CD4-positive, alpha-beta T cell (primary cell): ENCODE measurements around the gene PRCP. TPM values are rescaled to one million over a fixed set of nuclear protein-coding genes. Genes with fewer than 3 reads are reported as not detected.

Source experiments
- ATAC-seq: fragments of 200-7000 bp; cut with Tn5 transposase; one replicate; pipeline ENCODE4 v1.10.0; 2022; ENCODE audit warnings: mild to moderate bottlenecking; ENCODE audit not compliant: poor library complexity
- CTCF ChIA-PET: fragments of 350-600 bp; sonication (Branson Sonifier 250); formaldehyde crosslinking; loops from one replicate; lab custom pipeline; 2021; ENCODE audit warnings: antibody characterized with exemption, inconsistent platforms; lab: Charles Lee
- POLR2A ChIA-PET: fragments of 350-600 bp; sonication (Branson Sonifier 250); formaldehyde crosslinking; loops from one replicate; lab custom pipeline; 2021; ENCODE audit warnings: antibody characterized with exemption, inconsistent platforms; lab: Charles Lee
- DNase-seq, 14 experiments: peaks; one replicate each; pipeline ENCODE4 v3.0.0-alpha.2; 2013 to 2020; ENCODE audit warnings: mixed read lengths in 2 of 14
- H3K27ac ChIP-seq, 2 donors: one replicate each; pipeline versions ENCODE4 v1.5.1 to v1.7.0; 2013; ENCODE audit warnings: low read length in 2 of 2, low read depth in 1 of 2, mild to moderate bottlenecking in 1 of 2
- H3K27me3 ChIP-seq, 2 experiments: 1 replicate in 1 of 2; 2 replicates in 1 of 2; pipeline versions ENCODE4 v1.6.1 to v1.7.0; 2013; ENCODE audit warnings: low read length in 2 of 2, control low read depth in 1 of 2, mild to moderate bottlenecking in 1 of 2, moderate library complexity in 1 of 2; ENCODE audit not compliant: insufficient read depth in 2 of 2, control insufficient read depth in 1 of 2
- H3K36me3 ChIP-seq: one replicate; pipeline ENCODE4 v1.6.1; 2013; ENCODE audit warnings: low read length, control low read depth; ENCODE audit not compliant: insufficient read depth
- H3K4me1 ChIP-seq: one replicate; pipeline ENCODE4 v1.6.1; 2013; ENCODE audit warnings: low read length, control low read depth; ENCODE audit not compliant: insufficient read depth
- H3K4me3 ChIP-seq: one replicate; pipeline ENCODE4 v1.5.1; 2013; ENCODE audit warnings: mild to moderate bottlenecking, low read length, moderate library complexity
- H3K9me3 ChIP-seq, 2 experiments: 1 replicate in 1 of 2; 2 replicates in 1 of 2; pipeline versions ENCODE4 v1.6.1 to v1.7.0; 2013; ENCODE audit warnings: low read length in 2 of 2, mild to moderate bottlenecking in 2 of 2, control low read depth in 1 of 2, moderate library complexity in 1 of 2; ENCODE audit not compliant: control insufficient read depth in 1 of 2, insufficient read depth in 1 of 2
- H3K27ac Mint-ChIP-seq: one replicate; pipeline ENCODE4 v1.8.0; 2020; ENCODE audit warnings: mixed read lengths
- H3K27me3 Mint-ChIP-seq: one replicate; pipeline ENCODE4 v1.8.0; 2021; ENCODE audit warnings: mixed read lengths
- H3K36me3 Mint-ChIP-seq: one replicate; pipeline ENCODE4 v1.8.0; 2021; ENCODE audit warnings: low read depth, mixed read lengths
- H3K4me1 Mint-ChIP-seq: one replicate; pipeline ENCODE4 v1.8.0; 2021; ENCODE audit warnings: low read depth, mixed read lengths
- H3K4me3 Mint-ChIP-seq: one replicate; pipeline ENCODE4 v1.8.0; 2020; ENCODE audit warnings: mild to moderate bottlenecking, mixed read lengths
- H3K9me3 Mint-ChIP-seq: one replicate; pipeline ENCODE4 v1.8.0; 2020; ENCODE audit warnings: mixed read lengths
- intact Hi-C, 2 experiments: fragments of 100-400 bp; cut with DNase I in 1 of 2; cut with micrococcal nuclease in 1 of 2; formaldehyde crosslinking; loops; one replicate each; pipeline versions ENCODE4 v1.15.1 to v1.9.0; 2023 to 2025; cut with DNase I, micrococcal nuclease
- total RNA-seq, 174 experiments: library from RNA in 2 of 174; stranded (reverse) in 2 of 174; gene quantifications; one replicate each; pipeline ENCODE4 v1.2.3 and lab custom pipeline; 2021 to 2026
- TF ChIP-seq, protein P1 (sequence below): fragments of 200-600 bp; IDR thresholded peaks from one replicate; pipeline ENCODE4 v1.8.0; 2022; ENCODE audit warnings: antibody characterized with exemption, mild to moderate bottlenecking

Gene PRCP
- total RNA-seq, 2 experiments from 2014 or later: 13.7 to 16.0 TPM

DNA sequence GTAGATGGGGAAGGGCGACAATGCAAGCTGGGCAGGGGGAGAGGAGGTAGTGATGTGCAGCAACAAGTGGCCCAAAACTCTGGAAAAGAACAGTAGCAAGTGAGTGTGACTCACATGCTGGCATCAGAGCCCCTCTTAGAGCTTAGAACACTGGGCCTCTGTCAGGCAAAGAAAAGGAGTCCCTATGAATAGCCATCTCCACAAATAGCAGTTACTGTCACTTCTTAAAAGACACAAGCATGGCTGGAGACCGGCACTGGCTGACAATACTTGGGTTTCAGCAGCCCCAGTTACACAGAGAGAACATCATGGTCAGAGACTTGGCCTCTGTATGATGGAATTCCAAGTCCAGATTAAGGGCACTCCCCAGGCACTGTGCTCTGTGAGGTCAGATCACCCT, 58.2 kb downstream of the PRCP start:
- no peak overlapping the region for H3K4me3 ChIP-seq
- H3K27me3 Mint-ChIP-seq: no peaks in the 10 kb centered on the region
- ChIA-PET POLR2A (no interaction called here), CTCF (no interaction called here)
- H3K9me3 ChIP-seq: no peaks in the 10 kb centered on the region
- H3K4me1 ChIP-seq: no peaks in the 10 kb centered on the region
- no peak for ATAC-seq
- intact Hi-C loops: no loop called here
- H3K27ac Mint-ChIP-seq: no peak overlapping the region
- H3K36me3 ChIP-seq: peaks cover 7% of the 10 kb centered on the region
- no peak for DNase-seq
- H3K36me3 Mint-ChIP-seq: peaks cover 37% of the 10 kb centered on the region
- no peaks in the 10 kb centered on the region for H3K9me3 Mint-ChIP-seq
- H3K27me3 ChIP-seq: no peaks in the 10 kb centered on the region
- no peak overlapping the region for H3K27ac ChIP-seq
- H3K4me3 Mint-ChIP-seq: no peak overlapping the region
- no peaks in the 10 kb centered on the region for H3K4me1 Mint-ChIP-seq
- TF ChIP-seq, protein P1, sequence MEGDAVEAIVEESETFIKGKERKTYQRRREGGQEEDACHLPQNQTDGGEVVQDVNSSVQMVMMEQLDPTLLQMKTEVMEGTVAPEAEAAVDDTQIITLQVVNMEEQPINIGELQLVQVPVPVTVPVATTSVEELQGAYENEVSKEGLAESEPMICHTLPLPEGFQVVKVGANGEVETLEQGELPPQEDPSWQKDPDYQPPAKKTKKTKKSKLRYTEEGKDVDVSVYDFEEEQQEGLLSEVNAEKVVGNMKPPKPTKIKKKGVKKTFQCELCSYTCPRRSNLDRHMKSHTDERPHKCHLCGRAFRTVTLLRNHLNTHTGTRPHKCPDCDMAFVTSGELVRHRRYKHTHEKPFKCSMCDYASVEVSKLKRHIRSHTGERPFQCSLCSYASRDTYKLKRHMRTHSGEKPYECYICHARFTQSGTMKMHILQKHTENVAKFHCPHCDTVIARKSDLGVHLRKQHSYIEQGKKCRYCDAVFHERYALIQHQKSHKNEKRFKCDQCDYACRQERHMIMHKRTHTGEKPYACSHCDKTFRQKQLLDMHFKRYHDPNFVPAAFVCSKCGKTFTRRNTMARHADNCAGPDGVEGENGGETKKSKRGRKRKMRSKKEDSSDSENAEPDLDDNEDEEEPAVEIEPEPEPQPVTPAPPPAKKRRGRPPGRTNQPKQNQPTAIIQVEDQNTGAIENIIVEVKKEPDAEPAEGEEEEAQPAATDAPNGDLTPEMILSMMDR: no peak

DNA sequence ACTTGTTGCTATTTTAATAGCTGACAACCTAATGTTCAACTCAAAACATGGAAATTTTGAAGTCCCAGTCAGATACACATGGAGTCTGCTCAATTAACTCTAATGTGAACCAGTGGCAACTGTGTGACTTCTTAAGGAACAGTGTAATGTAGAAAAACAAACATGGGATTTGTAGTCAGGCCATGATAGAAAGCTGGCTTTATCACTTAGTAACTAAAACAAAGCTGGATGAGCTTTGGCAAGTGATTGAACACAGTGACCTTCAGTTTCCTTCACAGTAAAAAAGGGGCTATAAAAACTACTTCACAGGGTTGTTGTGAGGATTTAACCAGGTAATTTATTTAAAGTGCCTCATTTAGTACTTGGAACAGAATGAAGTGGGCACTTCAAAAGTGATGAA, 62.6 kb downstream of the PRCP start:
- TF ChIP-seq, protein P1: no peak
- Mint-ChIP-seq H3K27ac (no peak overlapping the region), H3K9me3 (no peaks in the 10 kb centered on the region), H3K36me3 (peaks cover 66% of the 10 kb centered on the region), H3K4me1 (no peaks in the 10 kb centered on the region), H3K27me3 (no peaks in the 10 kb centered on the region), H3K4me3 (no peak overlapping the region)
- ChIA-PET CTCF (no interaction called here), POLR2A (no interaction called here)
- no peak overlapping the region for H3K27ac ChIP-seq
- intact Hi-C loops: no loop called here
- H3K9me3 ChIP-seq: peaks cover 0 to 4% of the 10 kb centered on the region in 2 experiments
- ATAC-seq (no peak), DNase-seq (no peak)
- no peak overlapping the region for H3K4me3 ChIP-seq
- no peaks in the 10 kb centered on the region for H3K27me3 ChIP-seq
- peaks cover 9% of the 10 kb centered on the region for H3K36me3 ChIP-seq
- no peaks in the 10 kb centered on the region for H3K4me1 ChIP-seq

DNA sequence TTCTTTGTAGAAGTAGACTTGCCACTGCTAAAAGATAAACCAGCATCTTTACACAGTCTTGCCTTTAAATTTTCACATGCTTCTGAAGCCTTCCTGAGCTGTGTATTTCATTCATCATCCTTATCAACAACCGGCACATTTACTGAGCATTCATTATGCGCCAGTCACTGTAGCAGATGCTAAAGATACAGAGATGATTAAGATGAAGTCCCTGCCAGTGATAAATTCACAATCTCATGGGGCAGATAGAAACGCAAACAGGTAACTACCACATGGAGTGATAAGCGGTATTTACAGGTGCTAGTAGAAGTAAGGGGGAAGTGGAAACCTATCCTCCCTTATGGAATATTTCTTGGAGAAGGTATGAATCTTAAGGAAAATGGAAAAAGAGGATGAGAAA, 67.2 kb downstream of the PRCP start:
- ATAC-seq (no peak), DNase-seq (no peak)
- no peaks in the 10 kb centered on the region for H3K9me3 Mint-ChIP-seq
- Histone ChIP-seq H3K4me3 (no peak overlapping the region), H3K36me3 (peaks cover 9% of the 10 kb centered on the region), H3K27ac (no peak overlapping the region), H3K9me3 (peaks cover 0 to 4% of the 10 kb centered on the region in 2 experiments), H3K27me3 (no peaks in the 10 kb centered on the region), H3K4me1 (no peaks in the 10 kb centered on the region)
- peaks cover 52% of the 10 kb centered on the region for H3K36me3 Mint-ChIP-seq
- no peak overlapping the region for H3K27ac Mint-ChIP-seq
- TF ChIP-seq, protein P1: no peak
- H3K27me3 Mint-ChIP-seq: no peaks in the 10 kb centered on the region
- POLR2A ChIA-PET: no interaction called here
- H3K4me1 Mint-ChIP-seq: no peaks in the 10 kb centered on the region
- intact Hi-C loops: no loop called here
- no peak overlapping the region for H3K4me3 Mint-ChIP-seq
- CTCF ChIA-PET: no interaction called here
